Activated CD8-positive, alpha-beta memory T cell treated with anti-CD3 and anti-CD28 coated beads for 36 hours (primary cell): ENCODE results near the gene S100A6. TPM values are rescaled to one million over a fixed set of nuclear protein-coding genes. Genes with fewer than 3 reads are reported as not detected.
"Not testable (repeated sequence)": the region's sequence is repeated elsewhere in the genome, so short reads cannot be mapped to it uniquely, and the experiment has no call there.

Source experiments
- CTCF ChIA-PET: fragments of 350-600 bp; sonication (Branson Sonifier 250); formaldehyde crosslinking; loops from one replicate; lab custom pipeline; 2021; ENCODE audit warnings: antibody characterized with exemption; lab: Charles Lee
- POLR2A ChIA-PET: fragments of 350-600 bp; sonication (Branson Sonifier 250); formaldehyde crosslinking; loops from one replicate; lab custom pipeline; 2021; ENCODE audit warnings: antibody characterized with exemption; lab: Charles Lee
- total RNA-seq, 2 experiments: library from RNA; stranded (reverse); gene quantifications; one replicate each; pipeline ENCODE4 v1.2.3, GENCODE V29; 2021

Gene S100A6
- total RNA-seq, 2 experiments from 2014 or later: 203 to 213 TPM

GRCh38 chr1:153522353-153523048 is 13.3 kb downstream of the S100A6 start:
- ChIA-PET CTCF (interaction anchor here (1.1 to 1.5 kb wide), 2 partner anchors 13 to 27 kb away, joined by 3 to 4 read pairs; no protein-coding TSS in a partner anchor), POLR2A (interaction anchor here (0.9 kb wide), 1 partner anchor 112 kb away, joined by 3 read pairs; no protein-coding TSS in a partner anchor)

GRCh38 chr1:153521808-153522207 is 14.0 kb downstream of the S100A6 start:
- POLR2A ChIA-PET: interaction anchor here (0.9 kb wide), 1 partner anchor 113 kb away, joined by 3 read pairs; no protein-coding TSS in a partner anchor
- CTCF ChIA-PET: interaction anchor here (1.1 to 1.8 kb wide), 3 partner anchors 10 to 12 kb away, joined by 3 to 8 read pairs (median 6); no protein-coding TSS in a partner anchor

GRCh38 chr1:153520818-153521476 is 14.8 kb downstream of the S100A6 start:
- CTCF ChIA-PET: interaction anchor here (1.5 to 1.8 kb wide), 2 partner anchors 10 to 11 kb away, joined by 6 to 8 read pairs; no protein-coding TSS in a partner anchor
- POLR2A ChIA-PET: no interaction called here

GRCh38 chr1:153520137-153520691 is 15.6 kb downstream of the S100A6 start:
- CTCF ChIA-PET: interaction anchor here (1.5 to 1.8 kb wide), 2 partner anchors 9 to 12 kb away, joined by 6 to 8 read pairs; no protein-coding TSS in a partner anchor
- POLR2A ChIA-PET: not testable (repeated sequence)

GRCh38 chr1:153519242-153519641 is 16.5 kb downstream of the S100A6 start:
- CTCF ChIA-PET: no interaction called here
- POLR2A ChIA-PET: no interaction called here

GRCh38 chr1:153515504-153516394 is 20.0 kb downstream of the S100A6 start:
- POLR2A ChIA-PET: interaction anchor here (1.0 kb wide), 1 partner anchor 218 kb away, joined by 3 read pairs; no protein-coding TSS in a partner anchor
- CTCF ChIA-PET: interaction anchor here (0.5 to 2.1 kb wide), 3 partner anchors 18 to 72 kb away, joined by 3 to 6 read pairs (median 5); no protein-coding TSS in a partner anchor

GRCh38 chr1:153513666-153514065 is 22.1 kb downstream of the S100A6 start:
- ChIA-PET POLR2A (no interaction called here), CTCF (interaction anchor here (1.2 to 6.2 kb wide), 2 partner anchors 20 to 54 kb away, joined by 3 to 45 read pairs; partner anchors contain the start of gene S100A6)

- ChIA-PET CTCF (interaction anchor here (1.2 to 6.2 kb wide), 2 partner anchors 21 to 55 kb away, joined by 3 to 45 read pairs; partner anchors contain the start of gene S100A6), POLR2A (no interaction called here)
Measured at GRCh38 chr1:153513023-153513422, 22.8 kb downstream of the S100A6 start.

- POLR2A ChIA-PET: interaction anchor here (0.6 to 1.7 kb wide), 3 partner anchors 21 to 61 kb away, joined by 3 to 5 read pairs (median 4); partner anchors contain the start of gene S100A6
- CTCF ChIA-PET: interaction anchor here (0.6 to 6.2 kb wide), 32 partner anchors 10 to 1035 kb away, joined by 3 to 48 read pairs (median 3); partner anchors contain the start of genes CHTOP, NPR1, S100A1 and S100A13
Measured at GRCh38 chr1:153510984-153511410, 24.8 kb downstream of the S100A6 start.

- ChIA-PET POLR2A (interaction anchor here (1.7 kb wide), 1 partner anchor 62 kb away, joined by 4 read pairs; no protein-coding TSS in a partner anchor), CTCF (interaction anchor here (0.7 to 6.2 kb wide), 10 partner anchors 11 to 168 kb away, joined by 3 to 48 read pairs (median 5); partner anchors contain the start of genes NPR1, S100A1, S100A13 and S100A6)
Measured at GRCh38 chr1:153509729-153510354, 25.9 kb downstream of the S100A6 start.

GRCh38 chr1:153509036-153509435 is 26.8 kb downstream of the S100A6 start:
- POLR2A ChIA-PET: no interaction called here

GRCh38 chr1:153507926-153508583 is 27.7 kb downstream of the S100A6 start:
- ChIA-PET CTCF (interaction anchor here (0.8 to 4.2 kb wide), 6 partner anchors 13 to 134 kb away, joined by 3 to 48 read pairs (median 4); no protein-coding TSS in a partner anchor), POLR2A (no interaction called here)

More at GRCh38 chr1:153509036-153509435, 26.8 kb downstream of the S100A6 start:
- CTCF ChIA-PET: interaction anchor here (0.7 to 6.2 kb wide), 5 partner anchors 13 to 60 kb away, joined by 3 to 48 read pairs (median 4); partner anchors contain the start of gene S100A6

GRCh38 chr1:153506831-153507413 is 28.9 kb downstream of the S100A6 start:
- ChIA-PET CTCF (interaction anchor here (1.0 kb wide), 1 partner anchor 62 kb away, joined by 3 read pairs; no protein-coding TSS in a partner anchor), POLR2A (interaction anchor here (0.6 kb wide), 1 partner anchor 141 kb away, joined by 4 read pairs; no protein-coding TSS in a partner anchor)

- ChIA-PET POLR2A (interaction anchor here (0.6 kb wide), 1 partner anchor 141 kb away, joined by 4 read pairs; no protein-coding TSS in a partner anchor), CTCF (interaction anchor here (1.0 kb wide), 1 partner anchor 62 kb away, joined by 3 read pairs; no protein-coding TSS in a partner anchor)
Measured at GRCh38 chr1:153506386-153506785, 29.4 kb downstream of the S100A6 start.

- ChIA-PET POLR2A (no interaction called here), CTCF (no interaction called here)
Measured at GRCh38 chr1:153505576-153505975, 30.2 kb downstream of the S100A6 start.

- POLR2A ChIA-PET: no interaction called here
- CTCF ChIA-PET: no interaction called here
Measured at GRCh38 chr1:153503766-153504165, 32.0 kb downstream of the S100A6 start.
